ENCODE measurements around the gene C1RL. TPM values are rescaled to one million over a fixed set of nuclear protein-coding genes. Genes with fewer than 3 reads are reported as not detected.

Gene C1RL
- total RNA-seq, 2 experiments from 2014 or later = 11.1 to 11.5 TPM

DNA sequence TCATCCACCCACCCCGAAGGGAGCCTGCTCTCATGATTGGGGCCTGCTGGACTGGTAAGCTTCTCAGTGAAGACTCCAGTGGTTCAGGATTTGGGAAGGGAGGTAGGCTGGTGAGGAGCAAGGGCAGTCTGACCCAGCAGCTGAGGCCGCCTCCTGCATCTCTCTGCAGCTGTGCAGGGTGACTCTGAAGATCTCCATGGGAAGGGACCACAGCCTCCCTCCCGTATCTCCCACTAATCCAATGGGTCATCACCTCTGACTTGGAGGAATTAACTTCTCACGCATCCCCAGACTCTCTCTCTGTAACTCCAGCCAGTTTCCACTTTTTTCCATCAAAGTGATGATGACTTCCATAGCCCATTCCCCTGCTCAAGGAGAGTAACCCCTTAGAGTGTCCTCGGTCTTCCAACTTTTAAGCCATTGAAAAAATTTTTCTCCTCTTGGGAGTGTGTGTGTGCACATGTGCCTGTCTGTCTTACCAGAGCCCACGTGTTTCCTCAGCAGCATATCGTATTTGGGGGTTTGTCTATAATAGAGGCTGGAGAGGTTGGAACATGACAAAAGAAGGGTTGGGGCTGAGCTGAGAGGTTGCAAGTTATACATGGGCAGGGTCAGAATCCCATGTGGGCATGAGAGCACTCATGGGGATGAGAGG lies 32.5 kb upstream of the C1RL start:
- POLR2A ChIA-PET = no interaction called here

DNA sequence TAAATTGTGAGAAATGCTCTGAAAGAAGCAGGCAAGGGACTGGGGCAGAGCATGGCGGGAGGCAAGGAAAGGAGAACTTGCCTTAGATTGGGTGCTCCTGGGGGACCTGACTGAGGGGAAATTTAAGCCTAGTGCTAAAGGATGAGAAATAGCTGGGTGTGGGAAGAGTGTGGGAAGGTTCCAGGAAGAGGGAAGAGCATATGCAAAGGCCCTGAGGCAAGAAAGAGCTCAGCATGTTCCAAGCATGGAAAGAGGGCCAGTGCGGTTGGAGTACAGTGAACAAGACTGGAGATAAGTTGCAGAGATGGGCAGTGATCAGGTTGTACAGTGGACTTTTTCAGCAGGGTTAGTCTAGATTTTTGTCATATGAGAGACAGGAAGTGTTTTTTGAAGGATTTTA lies 30.2 kb upstream of the C1RL start:
- POLR2A ChIA-PET = no interaction called here

More for the DNA sequence above, 32.5 kb upstream of the C1RL start:
- CTCF ChIA-PET = interaction anchor here (0.7 to 1.5 kb wide), 8 partner anchors 22 to 1895 kb away, joined by 3 to 5 read pairs (median 4); partner anchors contain the start of genes C1RL and PEX5

DNA sequence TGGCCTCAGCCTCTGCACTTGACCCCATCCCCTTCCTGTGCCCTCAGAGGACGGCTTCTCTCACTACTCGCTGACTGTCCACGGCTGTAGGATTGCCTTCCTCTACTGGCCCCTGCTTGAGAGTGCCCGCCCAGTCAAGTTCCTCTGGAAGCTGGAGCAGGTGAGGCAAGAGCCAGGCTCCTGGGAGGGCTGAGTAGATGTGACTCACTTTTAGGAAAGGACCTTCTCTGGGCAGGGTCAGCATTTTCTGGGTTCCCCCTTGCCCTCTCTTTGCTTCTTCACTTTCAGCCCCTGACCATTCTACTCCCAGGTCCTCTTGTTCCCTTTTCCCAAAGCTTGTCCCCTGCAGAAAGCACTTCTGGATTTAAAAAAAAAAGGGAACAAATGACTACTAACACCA lies 28.9 kb upstream of the C1RL start:
- CTCF ChIA-PET = no interaction called here
- POLR2A ChIA-PET = no interaction called here

More for the DNA sequence above, 30.2 kb upstream of the C1RL start:
- CTCF ChIA-PET = no interaction called here

DNA sequence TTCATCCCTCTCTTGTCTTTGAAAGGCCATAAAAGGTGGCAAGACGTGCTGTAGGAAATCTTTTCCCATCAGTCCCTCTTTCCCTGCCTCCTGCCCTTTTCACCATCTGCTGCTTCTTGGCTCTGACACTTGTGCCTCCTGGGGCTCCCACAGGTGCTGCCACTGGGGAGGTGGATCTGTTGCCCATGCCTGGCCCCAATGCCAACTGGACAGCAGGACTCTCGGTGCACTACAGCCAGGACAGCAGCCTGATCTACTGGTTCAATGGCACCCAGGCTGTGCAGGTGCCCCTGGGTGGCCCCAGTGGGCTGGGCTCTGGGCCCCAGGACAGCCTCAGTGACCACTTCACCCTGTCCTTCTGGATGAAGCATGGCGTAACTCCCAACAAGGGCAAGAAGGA lies 27.7 kb upstream of the C1RL start:
- ChIA-PET POLR2A (no interaction called here), CTCF (no interaction called here)

- POLR2A ChIA-PET = no interaction called here
- CTCF ChIA-PET = interaction anchor here (1.0 kb wide), 1 partner anchor 9 kb away, joined by 3 read pairs; no protein-coding TSS in a partner anchor
Observed at GRCh38 chr12:7136071-7136470, 27.1 kb upstream of the C1RL start.

- ChIA-PET POLR2A (no interaction called here), CTCF (interaction anchor here (0.6 to 1.3 kb wide), 3 partner anchors 10 to 1488 kb away, joined by 3 read pairs; partner anchors contain the start of gene C1RL)
Observed at GRCh38 chr12:7134396-7135166, 25.6 kb upstream of the C1RL start.

DNA sequence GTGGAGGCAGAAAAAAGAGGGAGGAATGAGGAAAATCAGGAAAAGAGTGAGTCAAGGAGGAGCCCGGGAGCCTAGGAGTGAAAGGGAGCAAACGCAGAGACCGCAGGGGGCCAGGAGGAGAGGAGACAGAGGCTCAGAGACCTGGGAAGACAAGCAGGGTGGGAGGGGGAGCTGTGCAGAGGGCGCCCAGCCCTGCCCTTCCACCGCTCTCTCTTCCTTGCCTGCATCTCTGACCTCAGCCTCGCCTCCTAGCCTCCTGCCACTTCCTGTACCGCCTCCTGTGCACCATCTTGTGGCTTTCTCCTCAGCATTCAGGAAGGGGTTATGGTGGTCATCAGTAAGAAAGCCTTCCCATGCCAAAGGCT lies 22.5 kb upstream of the C1RL start:
- CTCF ChIA-PET = interaction anchor here (2.2 kb wide), 1 partner anchor 19 kb away, joined by 11 read pairs; no protein-coding TSS in a partner anchor
- POLR2A ChIA-PET = no interaction called here

DNA sequence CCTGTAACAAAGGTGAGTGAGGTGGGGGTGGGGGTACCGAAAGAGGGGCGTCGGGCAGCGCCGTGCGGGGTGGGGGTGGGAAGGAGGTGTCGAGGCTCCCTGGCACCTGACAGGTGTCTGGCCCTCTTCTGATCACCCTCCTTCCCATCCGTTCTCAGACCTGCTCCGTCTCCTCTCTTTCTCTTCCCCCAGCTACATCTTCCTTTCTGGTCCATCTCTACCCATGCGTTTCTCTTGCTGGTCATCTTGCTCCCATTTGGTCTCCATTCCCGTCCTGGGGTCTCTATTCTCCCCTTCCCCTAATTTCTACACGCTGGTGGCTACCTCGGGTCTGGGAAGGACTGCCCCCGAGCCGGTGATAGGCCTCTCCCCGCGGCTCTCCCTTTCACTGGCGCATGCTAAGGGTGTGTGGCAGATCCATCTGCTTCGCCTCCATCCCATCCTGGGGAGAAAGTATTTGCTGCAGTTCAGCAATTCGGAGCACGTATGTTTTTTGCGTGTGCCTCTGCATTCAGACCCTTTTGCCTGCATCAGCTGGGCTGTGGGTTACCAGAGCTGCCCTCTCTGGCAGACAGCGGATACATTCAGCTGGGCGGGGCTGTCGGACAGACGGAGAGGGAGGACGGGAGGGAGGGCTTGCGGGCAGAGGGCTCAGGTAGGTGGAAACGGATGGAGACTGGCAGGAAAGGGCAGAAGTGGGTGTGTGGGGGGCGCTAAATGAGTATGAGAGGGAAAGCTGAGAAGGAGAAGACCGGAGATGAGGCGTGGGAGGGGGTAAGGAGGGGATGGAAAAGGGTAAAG lies 21.9 kb upstream of the C1RL start:
- POLR2A ChIA-PET = interaction anchor here (1.1 kb wide), 1 partner anchor 161 kb away, joined by 3 read pairs; the partner anchor contains the start of genes EMG1 and PHB2
- CTCF ChIA-PET = interaction anchor here (2.2 kb wide), 1 partner anchor 18 kb away, joined by 11 read pairs; no protein-coding TSS in a partner anchor

- ChIA-PET CTCF (interaction anchor here (1.2 to 2.2 kb wide), 2 partner anchors 15 to 17 kb away, joined by 3 to 11 read pairs; no protein-coding TSS in a partner anchor), POLR2A (interaction anchor here (0.7 to 1.1 kb wide), 2 partner anchors 160 to 666 kb away, joined by 3 read pairs; partner anchors contain the start of genes EMG1 and PHB2)
Observed at GRCh38 chr12:7129872-7130691, 21.1 kb upstream of the C1RL start, which contains the start of gene CLSTN3. Gene CLSTN3 (plus strand): TSS chr12:7130371. CDS start chr12:7130649, 278 bp downstream.

DNA sequence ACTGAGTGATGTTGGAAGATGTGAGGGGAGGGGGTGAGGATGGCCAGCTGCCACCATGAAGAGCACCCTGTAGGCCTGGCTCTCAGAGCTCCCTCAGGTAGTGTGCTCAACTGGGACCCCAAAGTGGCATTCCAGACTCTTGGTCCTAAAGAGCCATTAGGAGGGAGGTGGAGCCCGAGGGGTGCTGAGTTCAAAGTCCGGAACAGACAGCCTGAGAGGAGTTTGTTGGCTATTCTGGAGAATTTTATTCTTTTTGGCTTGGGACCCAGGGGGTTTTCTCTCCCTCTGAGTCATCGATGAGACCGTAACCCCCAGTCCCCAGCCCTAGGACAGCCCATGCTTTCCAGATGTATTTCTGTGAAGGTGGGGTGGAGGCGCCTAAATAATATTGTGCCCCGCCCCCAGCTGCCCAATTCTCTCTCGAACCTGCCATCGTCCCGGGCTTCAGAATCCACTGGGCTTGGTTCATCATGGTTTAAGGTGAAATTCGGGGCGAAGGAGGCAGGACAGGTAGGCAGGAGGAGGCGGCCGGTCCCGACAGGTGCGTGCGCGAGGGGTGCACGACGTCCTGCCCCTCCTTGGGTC lies 20.4 kb upstream of the C1RL start:
- ChIA-PET CTCF (interaction anchor here (1.2 kb wide), 1 partner anchor 16 kb away, joined by 3 read pairs; no protein-coding TSS in a partner anchor), POLR2A (interaction anchor here (0.7 kb wide), 1 partner anchor 666 kb away, joined by 3 read pairs; no protein-coding TSS in a partner anchor)

DNA sequence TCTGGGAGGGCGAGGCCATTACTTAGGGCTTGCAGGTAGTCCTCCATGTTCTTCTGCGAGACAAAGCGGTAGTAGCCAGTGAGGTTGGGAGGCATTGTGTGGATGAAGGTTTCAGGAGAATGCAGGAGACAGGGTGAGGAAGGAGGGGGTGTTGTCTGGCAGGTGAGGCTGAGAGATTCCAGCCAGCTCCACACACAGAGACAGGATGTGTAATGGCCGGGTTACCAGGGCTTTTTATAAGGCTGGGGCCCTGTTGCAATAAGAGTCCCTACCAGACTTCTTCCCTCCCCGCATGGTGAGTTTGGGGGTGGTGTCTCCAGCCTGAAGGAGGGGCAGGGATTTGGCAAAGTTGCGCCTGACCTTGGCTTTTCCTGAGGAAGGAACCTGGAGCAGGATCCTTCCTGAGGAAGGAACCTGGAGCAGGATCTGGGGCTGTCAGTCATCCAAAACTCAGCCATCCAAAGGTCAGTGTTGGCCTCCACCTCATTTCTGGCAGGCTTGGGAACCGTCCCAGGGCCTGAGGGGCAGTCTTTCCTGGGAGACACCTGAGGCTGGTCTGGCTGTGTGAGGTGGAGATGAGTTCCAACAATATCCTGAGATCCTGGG lies 19.8 kb upstream of the C1RL start, which contains the start of gene RBP5:
TSS of gene RBP5 (minus strand) at position 209 of the 606 bp plus-strand sequence. CDS start at position 95, 114 bp downstream.
- ChIA-PET POLR2A (no interaction called here), CTCF (interaction anchor here (1.2 kb wide), 1 partner anchor 16 kb away, joined by 3 read pairs; no protein-coding TSS in a partner anchor)

GRCh38 chr12:7127916-7128626 lies 19.1 kb upstream of the C1RL start:
- CTCF ChIA-PET = interaction anchor here (0.6 kb wide), 1 partner anchor 18 kb away, joined by 3 read pairs; no protein-coding TSS in a partner anchor

GRCh38 chr12:7125632-7126227 lies 16.7 kb upstream of the C1RL start:
- POLR2A ChIA-PET = no interaction called here
- CTCF ChIA-PET = interaction anchor here (1.3 to 1.5 kb wide), 2 partner anchors 19 to 109 kb away, joined by 3 read pairs; no protein-coding TSS in a partner anchor

More at GRCh38 chr12:7127916-7128626, 19.1 kb upstream of the C1RL start:
- POLR2A ChIA-PET = no interaction called here

- ChIA-PET CTCF (interaction anchor here (1.5 kb wide), 1 partner anchor 21 kb away, joined by 3 read pairs; no protein-coding TSS in a partner anchor), POLR2A (no interaction called here)
Observed at GRCh38 chr12:7123806-7124522, 14.9 kb upstream of the C1RL start.

DNA sequence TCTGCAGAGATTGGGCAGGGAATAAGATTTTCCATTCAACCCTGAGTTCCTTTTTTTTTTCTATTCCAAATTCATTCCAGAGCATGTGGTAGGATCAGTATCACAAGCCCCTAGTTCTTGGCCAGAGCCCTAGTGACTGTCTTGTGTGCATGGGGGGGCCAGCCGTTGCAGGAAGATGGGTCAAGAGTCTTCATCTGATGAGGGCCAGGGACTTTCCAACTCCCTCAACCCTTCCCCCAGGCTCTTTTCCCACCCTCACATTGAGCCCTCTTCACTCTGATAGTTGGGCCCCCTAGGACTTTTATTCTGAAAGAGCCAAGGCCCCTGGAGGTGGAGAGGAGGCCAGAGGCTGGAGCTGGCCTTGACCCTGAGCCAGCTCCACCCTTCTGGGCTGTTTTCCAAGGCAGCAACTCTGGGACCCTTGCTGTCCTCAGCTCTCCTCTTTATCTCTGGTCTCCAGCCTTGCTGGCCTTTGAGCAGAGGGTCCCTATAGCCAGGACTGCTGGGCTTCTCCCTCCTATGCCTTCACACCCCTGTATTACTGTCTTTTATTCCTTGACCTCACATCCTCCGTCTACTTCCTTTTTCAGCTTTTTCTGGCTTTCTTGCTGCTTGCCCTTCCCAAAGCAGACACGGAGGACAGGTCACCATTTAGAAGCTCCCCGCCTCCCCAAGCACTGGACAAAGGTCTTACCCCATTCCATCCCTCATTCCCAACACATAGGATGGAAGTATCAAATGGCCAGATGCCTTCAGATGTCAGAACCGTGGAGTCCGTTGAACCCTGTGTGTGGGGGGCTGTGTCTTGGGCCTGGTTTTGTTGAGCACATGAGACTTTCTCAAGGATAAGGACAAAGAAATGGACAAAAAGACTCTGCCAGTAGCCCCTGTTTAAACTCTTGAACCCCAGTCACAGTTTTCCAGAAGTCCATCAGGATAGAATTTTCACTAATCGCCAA lies 14.1 kb upstream of the C1RL start:
- CTCF ChIA-PET = no interaction called here

More for the DNA sequence above, 14.1 kb upstream of the C1RL start:
- POLR2A ChIA-PET = no interaction called here

Measured in activated CD8-positive, alpha-beta memory T cell treated with anti-CD3 and anti-CD28 coated beads for 36 hours (primary cell).